Esophagus muscularis mucosa (tissue), 3 donors: ENCODE data around the gene AP1S3.

Experiments used
- POLR2A ChIP-seq: fragments of 450-650 bp; IDR thresholded peaks from one replicate; pipeline ENCODE4 v1.6.1; 2017; ENCODE audit warnings: antibody characterized with exemption, moderate library complexity, mild to moderate bottlenecking, low read depth
- TF ChIP-seq, protein P1 (sequence below), 3 experiments: fragments of 200-600 bp in 2 of 3; fragments of 450-650 bp in 1 of 3; sonication (generic) in 2 of 3; IDR thresholded peaks; one replicate each; pipeline ENCODE4 v1.5.1; 2017 to 2019; ENCODE audit warnings: antibody characterized with exemption in 3 of 3, mild to moderate bottlenecking in 2 of 3, moderate library complexity in 1 of 3

DNA sequence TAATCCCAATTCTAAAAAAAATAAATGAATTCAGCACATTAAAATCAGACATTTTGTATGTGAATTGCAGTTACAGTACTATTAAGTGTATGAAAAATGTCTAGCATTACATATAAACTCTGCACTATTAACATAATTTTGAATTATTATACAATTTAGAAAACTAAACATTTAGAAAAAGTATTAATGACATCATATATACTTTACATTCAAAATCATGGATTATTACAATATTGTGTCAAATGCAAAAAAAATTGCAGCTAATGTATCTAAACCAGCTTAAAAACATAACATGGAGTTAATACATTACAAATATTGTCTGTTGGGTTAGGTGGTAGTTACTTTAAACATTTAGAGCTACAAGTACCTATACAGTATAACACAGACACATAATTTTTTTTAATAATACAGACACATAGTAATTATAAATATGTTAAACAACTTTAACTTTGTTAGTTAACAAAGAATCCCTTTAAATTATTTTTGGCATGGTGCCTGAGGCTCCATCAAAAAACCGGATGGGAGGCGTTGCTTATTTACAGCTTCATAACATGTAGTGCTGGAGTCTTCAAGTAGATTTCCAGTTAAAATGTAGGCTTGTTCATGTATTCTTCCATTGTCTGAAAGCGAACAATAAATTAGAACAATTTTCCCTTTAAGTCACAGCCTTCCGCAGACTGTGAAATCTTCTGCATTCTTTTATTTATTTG is 79.1 kb downstream of the AP1S3 start:
- TF ChIP-seq, protein P1, sequence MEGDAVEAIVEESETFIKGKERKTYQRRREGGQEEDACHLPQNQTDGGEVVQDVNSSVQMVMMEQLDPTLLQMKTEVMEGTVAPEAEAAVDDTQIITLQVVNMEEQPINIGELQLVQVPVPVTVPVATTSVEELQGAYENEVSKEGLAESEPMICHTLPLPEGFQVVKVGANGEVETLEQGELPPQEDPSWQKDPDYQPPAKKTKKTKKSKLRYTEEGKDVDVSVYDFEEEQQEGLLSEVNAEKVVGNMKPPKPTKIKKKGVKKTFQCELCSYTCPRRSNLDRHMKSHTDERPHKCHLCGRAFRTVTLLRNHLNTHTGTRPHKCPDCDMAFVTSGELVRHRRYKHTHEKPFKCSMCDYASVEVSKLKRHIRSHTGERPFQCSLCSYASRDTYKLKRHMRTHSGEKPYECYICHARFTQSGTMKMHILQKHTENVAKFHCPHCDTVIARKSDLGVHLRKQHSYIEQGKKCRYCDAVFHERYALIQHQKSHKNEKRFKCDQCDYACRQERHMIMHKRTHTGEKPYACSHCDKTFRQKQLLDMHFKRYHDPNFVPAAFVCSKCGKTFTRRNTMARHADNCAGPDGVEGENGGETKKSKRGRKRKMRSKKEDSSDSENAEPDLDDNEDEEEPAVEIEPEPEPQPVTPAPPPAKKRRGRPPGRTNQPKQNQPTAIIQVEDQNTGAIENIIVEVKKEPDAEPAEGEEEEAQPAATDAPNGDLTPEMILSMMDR (IDR thresholded peaks at IDR 0.05) = no peak
- TF ChIP-seq POLR2A = no peak
